OCI-LY7 (cell line): ENCODE data around the gene SLC6A16.

Experiments
- EZH2phosphoT487 ChIP-seq: fragments of 200-600 bp; sonication (generic); IDR thresholded peaks from 2 replicates; pipeline ENCODE4 v1.6.1; 2018; ENCODE audit warnings: low read depth, borderline replicate concordance, mild to moderate bottlenecking, mixed run types, antibody characterized with exemption, low read length, moderate library complexity, mixed read lengths
- TF ChIP-seq, protein P1 (sequence below): fragments of 200-600 bp; sonication (generic); conservative IDR thresholded peaks from 2 replicates; pipeline ENCODE4 v1.5.1; 2014; ENCODE audit warnings: mild to moderate bottlenecking, antibody characterized with exemption, low read length, moderate library complexity, mixed read lengths

DNA sequence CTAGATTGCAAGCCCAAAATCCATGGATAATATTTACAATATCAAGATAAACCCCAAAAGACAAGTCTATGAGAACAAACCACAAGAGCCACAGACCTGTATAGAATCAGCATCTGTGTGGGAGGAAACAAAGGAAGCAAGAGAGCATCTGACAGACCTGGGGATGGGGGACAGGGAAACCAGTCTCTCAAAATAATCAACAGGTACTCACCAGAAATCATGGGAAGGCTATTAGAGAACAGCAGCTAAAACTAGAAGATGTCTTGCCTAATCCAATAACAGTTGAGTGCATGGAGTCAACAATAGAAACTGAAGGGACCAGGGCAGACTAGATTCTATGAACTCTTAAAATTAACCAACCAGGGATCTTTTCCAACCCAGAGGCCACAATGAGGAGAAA lies 8.7 kb downstream of the SLC6A16 start:
- TF ChIP-seq, protein P1, sequence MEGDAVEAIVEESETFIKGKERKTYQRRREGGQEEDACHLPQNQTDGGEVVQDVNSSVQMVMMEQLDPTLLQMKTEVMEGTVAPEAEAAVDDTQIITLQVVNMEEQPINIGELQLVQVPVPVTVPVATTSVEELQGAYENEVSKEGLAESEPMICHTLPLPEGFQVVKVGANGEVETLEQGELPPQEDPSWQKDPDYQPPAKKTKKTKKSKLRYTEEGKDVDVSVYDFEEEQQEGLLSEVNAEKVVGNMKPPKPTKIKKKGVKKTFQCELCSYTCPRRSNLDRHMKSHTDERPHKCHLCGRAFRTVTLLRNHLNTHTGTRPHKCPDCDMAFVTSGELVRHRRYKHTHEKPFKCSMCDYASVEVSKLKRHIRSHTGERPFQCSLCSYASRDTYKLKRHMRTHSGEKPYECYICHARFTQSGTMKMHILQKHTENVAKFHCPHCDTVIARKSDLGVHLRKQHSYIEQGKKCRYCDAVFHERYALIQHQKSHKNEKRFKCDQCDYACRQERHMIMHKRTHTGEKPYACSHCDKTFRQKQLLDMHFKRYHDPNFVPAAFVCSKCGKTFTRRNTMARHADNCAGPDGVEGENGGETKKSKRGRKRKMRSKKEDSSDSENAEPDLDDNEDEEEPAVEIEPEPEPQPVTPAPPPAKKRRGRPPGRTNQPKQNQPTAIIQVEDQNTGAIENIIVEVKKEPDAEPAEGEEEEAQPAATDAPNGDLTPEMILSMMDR: no peak
- no peak for TF ChIP-seq EZH2phosphoT487
